ENCODE measurements around the gene TEKT5.

TEKT5 gene

GRCh38 chr16:10600782-10601443, 93.8 kb downstream of the TEKT5 start:
- no peak overlapping the region for H3K4me3 ChIP-seq (ENCODE audit: low read length)
- peak overlapping the region; percentile 37 for H3K4me2 ChIP-seq (ENCODE audit: low read length)
- H3K27me3 ChIP-seq (ENCODE audit: control insufficient read depth, insufficient read depth, low read length), result peaks cover 40% of the 10 kb centered on the region
- no peaks in the 10 kb centered on the region for H3K9me3 ChIP-seq (replicated peaks; ENCODE audit: low read length)
- H3K36me3 ChIP-seq (ENCODE audit: insufficient read depth, low read length), result no peaks in the 10 kb centered on the region
- H3K9ac ChIP-seq (ENCODE audit: low read depth, low read length), result no peak overlapping the region
- peaks cover 10% of the 10 kb centered on the region for H3K4me1 ChIP-seq (ENCODE audit: control insufficient read depth, insufficient read depth, low read length)

- no peak overlapping the region for H3K4me3 ChIP-seq (ENCODE audit: low read length)
- H3K4me1 ChIP-seq (ENCODE audit: control insufficient read depth, insufficient read depth, low read length), result peaks cover 10% of the 10 kb centered on the region
- peaks cover 38% of the 10 kb centered on the region for H3K27me3 ChIP-seq (ENCODE audit: control insufficient read depth, insufficient read depth, low read length)
- no peak overlapping the region for H3K4me2 ChIP-seq (ENCODE audit: low read length)
- no peaks in the 10 kb centered on the region for H3K36me3 ChIP-seq (ENCODE audit: insufficient read depth, low read length)
- no peaks in the 10 kb centered on the region for H3K9me3 ChIP-seq (replicated peaks; ENCODE audit: low read length)
- H3K9ac ChIP-seq (ENCODE audit: low read depth, low read length), result no peak overlapping the region
These were observed 95.1 kb downstream of the TEKT5 start for GRCh38 chr16:10599626-10600025.

- no peaks in the 10 kb centered on the region for H3K9me3 ChIP-seq (replicated peaks; ENCODE audit: low read length)
- no peak overlapping the region for H3K9ac ChIP-seq (ENCODE audit: low read depth, low read length)
- no peak overlapping the region for H3K4me2 ChIP-seq (ENCODE audit: low read length)
- no peaks in the 10 kb centered on the region for H3K36me3 ChIP-seq (ENCODE audit: insufficient read depth, low read length)
- H3K4me3 ChIP-seq (ENCODE audit: low read length), result no peak overlapping the region
- peaks cover 10% of the 10 kb centered on the region for H3K4me1 ChIP-seq (ENCODE audit: control insufficient read depth, insufficient read depth, low read length)
- H3K27me3 ChIP-seq (ENCODE audit: control insufficient read depth, insufficient read depth, low read length), result peaks cover 39% of the 10 kb centered on the region
These were observed 96.6 kb downstream of the TEKT5 start for GRCh38 chr16:10598157-10598556.

- Histone ChIP-seq H3K4me2 (ENCODE audit: low read length) (no peak overlapping the region), H3K4me3 (ENCODE audit: low read length) (no peak overlapping the region), H3K4me1 (ENCODE audit: control insufficient read depth, insufficient read depth, low read length) (peaks cover 10% of the 10 kb centered on the region), H3K9me3 (replicated peaks; ENCODE audit: low read length) (no peaks in the 10 kb centered on the region), H3K9ac (ENCODE audit: low read depth, low read length) (no peak overlapping the region), H3K36me3 (ENCODE audit: insufficient read depth, low read length) (no peaks in the 10 kb centered on the region), H3K27me3 (ENCODE audit: control insufficient read depth, insufficient read depth, low read length) (peaks cover 34% of the 10 kb centered on the region)
These were observed 97.5 kb downstream of the TEKT5 start for GRCh38 chr16:10597187-10597601.

GRCh38 chr16:10594312-10594950, 100.3 kb downstream of the TEKT5 start:
- Histone ChIP-seq H3K4me3 (ENCODE audit: low read length) (no peak overlapping the region), H3K27me3 (ENCODE audit: control insufficient read depth, insufficient read depth, low read length) (peaks cover 30% of the 10 kb centered on the region), H3K36me3 (ENCODE audit: insufficient read depth, low read length) (no peaks in the 10 kb centered on the region), H3K4me2 (ENCODE audit: low read length) (no peak overlapping the region), H3K9me3 (replicated peaks; ENCODE audit: low read length) (no peaks in the 10 kb centered on the region), H3K4me1 (ENCODE audit: control insufficient read depth, insufficient read depth, low read length) (no peaks in the 10 kb centered on the region), H3K9ac (ENCODE audit: low read depth, low read length) (no peak overlapping the region)

- H3K9me3 ChIP-seq (replicated peaks; ENCODE audit: low read length), result no peaks in the 10 kb centered on the region
- no peaks in the 10 kb centered on the region for H3K36me3 ChIP-seq (ENCODE audit: insufficient read depth, low read length)
- H3K4me2 ChIP-seq (ENCODE audit: low read length), result no peak overlapping the region
- peaks cover 28% of the 10 kb centered on the region for H3K27me3 ChIP-seq (ENCODE audit: control insufficient read depth, insufficient read depth, low read length)
- H3K4me3 ChIP-seq (ENCODE audit: low read length), result no peak overlapping the region
- no peaks in the 10 kb centered on the region for H3K4me1 ChIP-seq (ENCODE audit: control insufficient read depth, insufficient read depth, low read length)
- no peak overlapping the region for H3K9ac ChIP-seq (ENCODE audit: low read depth, low read length)
These were observed 102.1 kb downstream of the TEKT5 start for GRCh38 chr16:10592611-10593010.

GRCh38 chr16:10590342-10590741, 104.4 kb downstream of the TEKT5 start:
- peaks cover 10% of the 10 kb centered on the region for H3K27me3 ChIP-seq (ENCODE audit: control insufficient read depth, insufficient read depth, low read length)
- H3K4me1 ChIP-seq (ENCODE audit: control insufficient read depth, insufficient read depth, low read length), result peaks cover 3% of the 10 kb centered on the region
- no peak overlapping the region for H3K9ac ChIP-seq (ENCODE audit: low read depth, low read length)
- H3K4me3 ChIP-seq (ENCODE audit: low read length), result no peak overlapping the region
- H3K36me3 ChIP-seq (ENCODE audit: insufficient read depth, low read length), result no peaks in the 10 kb centered on the region
- H3K9me3 ChIP-seq (replicated peaks; ENCODE audit: low read length), result no peaks in the 10 kb centered on the region
- no peak overlapping the region for H3K4me2 ChIP-seq (ENCODE audit: low read length)

- no peaks in the 10 kb centered on the region for H3K36me3 ChIP-seq (ENCODE audit: insufficient read depth, low read length)
- no peak overlapping the region for H3K4me3 ChIP-seq (ENCODE audit: low read length)
- no peak overlapping the region for H3K4me2 ChIP-seq (ENCODE audit: low read length)
- no peak overlapping the region for H3K9ac ChIP-seq (ENCODE audit: low read depth, low read length)
- H3K4me1 ChIP-seq (ENCODE audit: control insufficient read depth, insufficient read depth, low read length), result peaks cover 14% of the 10 kb centered on the region
- H3K9me3 ChIP-seq (replicated peaks; ENCODE audit: low read length), result no peaks in the 10 kb centered on the region
- H3K27me3 ChIP-seq (ENCODE audit: control insufficient read depth, insufficient read depth, low read length), result peaks cover 10% of the 10 kb centered on the region
These were observed 105.6 kb downstream of the TEKT5 start for GRCh38 chr16:10589109-10589508.

- Histone ChIP-seq H3K4me1 (ENCODE audit: control insufficient read depth, insufficient read depth, low read length) (peaks cover 14% of the 10 kb centered on the region), H3K9ac (ENCODE audit: low read depth, low read length) (no peak overlapping the region), H3K27me3 (ENCODE audit: control insufficient read depth, insufficient read depth, low read length) (peaks cover 4% of the 10 kb centered on the region), H3K9me3 (replicated peaks; ENCODE audit: low read length) (no peaks in the 10 kb centered on the region), H3K36me3 (ENCODE audit: insufficient read depth, low read length) (no peaks in the 10 kb centered on the region), H3K4me2 (ENCODE audit: low read length) (no peak overlapping the region), H3K4me3 (ENCODE audit: low read length) (no peak overlapping the region)
These were observed 107.1 kb downstream of the TEKT5 start for GRCh38 chr16:10587622-10588021.

- H3K4me2 ChIP-seq (ENCODE audit: low read length), result peak overlapping the region; percentile 50
- H3K27me3 ChIP-seq (ENCODE audit: control insufficient read depth, insufficient read depth, low read length), result peaks cover 4% of the 10 kb centered on the region
- H3K36me3 ChIP-seq (ENCODE audit: insufficient read depth, low read length), result no peaks in the 10 kb centered on the region
- H3K4me3 ChIP-seq (ENCODE audit: low read length), result peak overlapping the region; percentile 2
- no peaks in the 10 kb centered on the region for H3K9me3 ChIP-seq (replicated peaks; ENCODE audit: low read length)
- no peak overlapping the region for H3K9ac ChIP-seq (ENCODE audit: low read depth, low read length)
- peaks cover 21% of the 10 kb centered on the region for H3K4me1 ChIP-seq (ENCODE audit: control insufficient read depth, insufficient read depth, low read length)
These were observed 109.7 kb downstream of the TEKT5 start for GRCh38 chr16:10584981-10585438.

GRCh38 chr16:10583269-10583668, 111.5 kb downstream of the TEKT5 start:
- Histone ChIP-seq H3K9ac (ENCODE audit: low read depth, low read length) (no peak overlapping the region), H3K36me3 (ENCODE audit: insufficient read depth, low read length) (no peaks in the 10 kb centered on the region), H3K27me3 (ENCODE audit: control insufficient read depth, insufficient read depth, low read length) (no peaks in the 10 kb centered on the region), H3K9me3 (replicated peaks; ENCODE audit: low read length) (no peaks in the 10 kb centered on the region), H3K4me3 (ENCODE audit: low read length) (no peak overlapping the region), H3K4me1 (ENCODE audit: control insufficient read depth, insufficient read depth, low read length) (peaks cover 32% of the 10 kb centered on the region), H3K4me2 (ENCODE audit: low read length) (no peak overlapping the region)

GRCh38 chr16:10581507-10581906, 113.2 kb downstream of the TEKT5 start:
- H3K4me3 ChIP-seq (ENCODE audit: low read length), result no peak overlapping the region
- no peaks in the 10 kb centered on the region for H3K36me3 ChIP-seq (ENCODE audit: insufficient read depth, low read length)
- H3K27me3 ChIP-seq (ENCODE audit: control insufficient read depth, insufficient read depth, low read length), result no peaks in the 10 kb centered on the region
- H3K4me1 ChIP-seq (ENCODE audit: control insufficient read depth, insufficient read depth, low read length), result peaks cover 48% of the 10 kb centered on the region
- no peak overlapping the region for H3K4me2 ChIP-seq (ENCODE audit: low read length)
- no peaks in the 10 kb centered on the region for H3K9me3 ChIP-seq (replicated peaks; ENCODE audit: low read length)
- H3K9ac ChIP-seq (ENCODE audit: low read depth, low read length), result no peak overlapping the region
